ENCODE data around the gene OR51I2. TPM values are rescaled to one million over a fixed set of nuclear protein-coding genes. Genes with fewer than 3 reads are reported as not detected.

OR51I2 gene
- total and polyA plus RNA-seq, 9 of the 15 experiments (the other 6 are each of a cell fraction or from before 2014, with no cell fraction given): 0.06 to 0.61 (median 0.07) TPM; not detected in 6

- no peaks in the 10 kb centered on the region for H3K27me3 ChIP-seq (ENCODE audit: control insufficient read depth in 2 of 2, insufficient read depth in 2 of 2, low read length in 2 of 2)
- H3K9ac ChIP-seq (ENCODE audit: insufficient read depth in 1 of 2, low read depth in 2 of 2, low read length in 2 of 2): peak overlapping the region in 1 of 2 experiments; percentile 61; a peak in 2 of 4 replicates
- H3K27ac ChIP-seq (ENCODE audit: extremely low read depth, low read depth, low read length): peak overlapping the region; percentile 24
- WGBS (ENCODE audit: insufficient coverage, low coverage, missing lambda C conversion rate): 31% methylated on average over 6 of the region's 6 CpGs
- DNase-seq (ENCODE audit: extremely low read depth in 1 of 4, low spot score in 3 of 4) (no peak), FAIRE-seq (no peak), ATAC-seq (no peak)
- peaks cover 78% of the 10 kb centered on the region for H4K20me1 ChIP-seq (replicated peaks; ENCODE audit: control insufficient read depth, insufficient read depth, low read length)
- peaks cover 83% of the 10 kb centered on the region for H3K36me3 ChIP-seq (ENCODE audit: control insufficient read depth, insufficient read depth, low read length)
- BruUV-seq (replicated peaks): no TSS peak
- peaks cover 0 to 44% of the 10 kb centered on the region in 2 experiments; a peak in 3 of 5 replicates for H3K4me1 ChIP-seq (replicated peaks in 1 of 2; ENCODE audit: control insufficient read depth in 2 of 2, insufficient read depth in 2 of 2, low read length in 2 of 2)
- in situ Hi-C loops (cut with MboI): no loop called here
- ChIA-PET CTCF (ENCODE audit: low intra/inter-chr PET ratio) (no interaction called here), POLR2A (interaction anchor here (0.7 to 1.5 kb wide), 2 partner anchors 15 to 184 kb away, joined by 3 read pairs; partner anchors contain the start of gene TRIM5)
- H3K79me2 ChIP-seq (ENCODE audit: control insufficient read depth, insufficient read depth, low read length): peaks cover 100% of the 10 kb centered on the region
- H2AFZ ChIP-seq (ENCODE audit: low read depth, low read length): no peak overlapping the region
- H3K9me1 ChIP-seq (ENCODE audit: control insufficient read depth, insufficient read depth, low read length): peaks cover 3% of the 10 kb centered on the region
- peak overlapping the region; percentile 52; the same call in 1 of the 2 replicates for H3K4me3 ChIP-seq
- intact Hi-C loops (cut with micrococcal nuclease): loop anchor here (10.0 kb wide), 3 partner anchors 94 to 296 kb away; partner anchors contain the start of genes OR51V1 and TRIM6
- H3K9me3 ChIP-seq (replicated peaks; ENCODE audit: control insufficient read depth, insufficient read depth, low read depth, low read length): no peaks in the 10 kb centered on the region
- peak overlapping the region; percentile 50 for H3K4me2 ChIP-seq (ENCODE audit: insufficient read depth, low read length)
- TF ChIP-seq ZFPM2 (CRISPR knock-in tag; IDR thresholded peaks at IDR 0.05) (no peak), DNMT1 (IDR thresholded peaks at IDR 0.05) (no peak), ZKSCAN3 (CRISPR knock-in tag; IDR thresholded peaks at IDR 0.05) (no peak), ZNF280B (CRISPR knock-in tag; IDR thresholded peaks at IDR 0.05) (no peak), BACH1 (tag; IDR thresholded peaks at IDR 0.05) (0 out of 2 replicates have a peak, but pooled peaks have one; percentile 20), ZNF311 (CRISPR knock-in tag; IDR thresholded peaks at IDR 0.05) (peak; percentile 74; the same call in 1 of the 2 replicates), ARID1B (IDR thresholded peaks at IDR 0.05) (no peak), MIER1 (IDR thresholded peaks at IDR 0.05; ENCODE audit: low read depth) (no peak), POLR2AphosphoS5 (IDR thresholded peaks at IDR 0.05; ENCODE audit: control insufficient read depth, insufficient read depth, low read depth, low read length) (peak; percentile 73), ZNF253 (CRISPR knock-in tag; conservative IDR thresholded peaks at IDR 0.05) (peak; percentile 61; the same call in 1 of the 2 replicates), CBX2 (IDR thresholded peaks at IDR 0.05; ENCODE audit: insufficient read depth, low read length, poor library complexity, severe bottlenecking) (no peak), POLR3A (IDR thresholded peaks at IDR 0.05; ENCODE audit: borderline replicate concordance, extremely low read depth, insufficient read depth, insufficient read length) (no peak), SIRT6 (IDR thresholded peaks at IDR 0.05; ENCODE audit: low read depth, low read length) (no peak), NR4A1 (CRISPR knock-in tag; IDR thresholded peaks at IDR 0.05) (no peak), NR4A1 (tag; IDR thresholded peaks at IDR 0.05) (peak; percentile 31; the same call in 1 of the 2 replicates), ZNF740 (CRISPR knock-in tag; IDR thresholded peaks at IDR 0.05) (no peak), ZNF740 (tag; IDR thresholded peaks at IDR 0.05) (peak in 1 of 2 experiments; percentile 70; a peak in 1 of 4 replicates), YY1 (IDR thresholded peaks at IDR 0.05; ENCODE audit: borderline replicate concordance in 1 of 3, control insufficient read depth in 1 of 3, extremely low read depth in 1 of 3, insufficient read depth in 3 of 3, insufficient read length in 1 of 3, insufficient replicate concordance in 2 of 3, low read depth in 1 of 3, low read length in 2 of 3) (no peak)
Measured at GRCh38 chr11:5500393-5500801, 51.3 kb downstream of the OR51I2 start.
